Astrocyte of the cerebellum (primary cell): ENCODE data around the gene MYO1D.

Experiments
- DNase-seq: peaks from one replicate; pipeline ENCODE4 v3.0.0-alpha.2; 2011; ENCODE audit warnings: low read depth
- H3K4me3 ChIP-seq: 2 replicates; pipeline ENCODE4 v1.5.1; 2011; ENCODE audit warnings: mild to moderate bottlenecking, low read depth, low read length, moderate library complexity
- CTCF ChIP-seq: IDR thresholded peaks from 2 replicates; pipeline ENCODE4 v1.5.1; 2012; ENCODE audit warnings: low read length, low read depth, moderate library complexity, mild to moderate bottlenecking; ENCODE audit errors: missing control alignments
- in situ Hi-C: cut with HindIII; loops from 2 replicates; pipeline ENCODE4 v1.10.0; 2017; ENCODE audit warnings: low sequenced_read_pairs

Gene MYO1D

GRCh38 chr17:32854207-32854606, 22.7 kb downstream of the MYO1D start:
- no peak for TF ChIP-seq CTCF
- in situ Hi-C loops = no loop called here
- no peak for DNase-seq
- H3K4me3 ChIP-seq = no peak overlapping the region

- H3K4me3 ChIP-seq = no peak overlapping the region
- in situ Hi-C loops = no loop called here
- no peak for TF ChIP-seq CTCF
- no peak for DNase-seq
Observed at GRCh38 chr17:32852811-32853210, 24.1 kb downstream of the MYO1D start.

GRCh38 chr17:32849879-32850278, 27.0 kb downstream of the MYO1D start:
- TF ChIP-seq CTCF = no peak
- H3K4me3 ChIP-seq = no peak overlapping the region
- no peak for DNase-seq
- in situ Hi-C loops = loop anchor here (10.0 kb wide), 1 partner anchor 65 kb away; no protein-coding TSS in a partner anchor

- no peak overlapping the region for H3K4me3 ChIP-seq
- DNase-seq = no peak
- TF ChIP-seq CTCF = no peak
- in situ Hi-C loops = loop anchor here (10.0 kb wide), 1 partner anchor 67 kb away; no protein-coding TSS in a partner anchor
Observed at GRCh38 chr17:32847977-32848376, 28.9 kb downstream of the MYO1D start.

- DNase-seq = no peak
- in situ Hi-C loops = loop anchor here (10.0 kb wide), 1 partner anchor 69 kb away; no protein-coding TSS in a partner anchor
- no peak for TF ChIP-seq CTCF
- no peak overlapping the region for H3K4me3 ChIP-seq
Observed at GRCh38 chr17:32846143-32846542, 30.8 kb downstream of the MYO1D start.

GRCh38 chr17:32840241-32840640, 36.7 kb downstream of the MYO1D start:
- no peak for DNase-seq
- no peak for TF ChIP-seq CTCF
- in situ Hi-C loops = loop anchor here (10.0 kb wide), 1 partner anchor 75 kb away; no protein-coding TSS in a partner anchor
- H3K4me3 ChIP-seq = no peak overlapping the region

GRCh38 chr17:32836527-32836926, 40.4 kb downstream of the MYO1D start:
- DNase-seq = no peak
- TF ChIP-seq CTCF = no peak
- in situ Hi-C loops = no loop called here
- H3K4me3 ChIP-seq = no peak overlapping the region
